ENCODE measurements around the gene SPP2. TPM values are rescaled to one million over a fixed set of nuclear protein-coding genes. Genes with fewer than 3 reads are reported as not detected.

Gene SPP2
- total RNA-seq, 1 experiment from 2014 or later = not detected

GRCh38 chr2:234107861-234108260, 57.4 kb downstream of the SPP2 start:
- no peak overlapping the region for H3K9ac ChIP-seq (ENCODE audit: low read length)
- no peaks in the 10 kb centered on the region for H3K36me3 ChIP-seq (ENCODE audit: insufficient read depth, low read length)

GRCh38 chr2:234109321-234109720, 58.8 kb downstream of the SPP2 start:
- Histone ChIP-seq H3K27ac (ENCODE audit: low read length) (no peak overlapping the region), H3K79me2 (ENCODE audit: low read length) (no peaks in the 10 kb centered on the region), H3K9me3 (ENCODE audit: low read length) (no peaks in the 10 kb centered on the region), H3K27me3 (ENCODE audit: low read length) (no peaks in the 10 kb centered on the region), H3K9ac (ENCODE audit: low read length) (no peak overlapping the region), H3K4me2 (ENCODE audit: low read depth, low read length, poor library complexity, severe bottlenecking) (no peak overlapping the region), H2AFZ (ENCODE audit: low read length) (no peak overlapping the region), H3K9me2 (replicated peaks; ENCODE audit: insufficient read depth, low read length) (no peaks in the 10 kb centered on the region), H3K36me3 (ENCODE audit: insufficient read depth, low read length) (no peaks in the 10 kb centered on the region), H3K4me1 (ENCODE audit: low read length) (no peaks in the 10 kb centered on the region), H4K20me1 (ENCODE audit: insufficient read depth, low read depth, low read length) (no peaks in the 10 kb centered on the region), H3K4me3 (ENCODE audit: low read length) (no peak overlapping the region)
- no peak for DNase-seq

More at GRCh38 chr2:234107861-234108260, 57.4 kb downstream of the SPP2 start:
- Histone ChIP-seq H3K4me3 (ENCODE audit: low read length) (no peak overlapping the region), H3K9me3 (ENCODE audit: low read length) (no peaks in the 10 kb centered on the region), H4K20me1 (ENCODE audit: insufficient read depth, low read depth, low read length) (no peaks in the 10 kb centered on the region), H3K9me2 (replicated peaks; ENCODE audit: insufficient read depth, low read length) (no peaks in the 10 kb centered on the region), H3K79me2 (ENCODE audit: low read length) (no peaks in the 10 kb centered on the region), H3K4me2 (ENCODE audit: low read depth, low read length, poor library complexity, severe bottlenecking) (no peak overlapping the region), H3K4me1 (ENCODE audit: low read length) (no peaks in the 10 kb centered on the region), H2AFZ (ENCODE audit: low read length) (no peak overlapping the region), H3K27me3 (ENCODE audit: low read length) (no peaks in the 10 kb centered on the region), H3K27ac (ENCODE audit: low read length) (no peak overlapping the region)
- no peak for DNase-seq

GRCh38 chr2:234110219-234110618, 59.7 kb downstream of the SPP2 start:
- Histone ChIP-seq H3K9ac (ENCODE audit: low read length) (no peak overlapping the region), H3K79me2 (ENCODE audit: low read length) (no peaks in the 10 kb centered on the region), H3K27me3 (ENCODE audit: low read length) (no peaks in the 10 kb centered on the region), H3K4me2 (ENCODE audit: low read depth, low read length, poor library complexity, severe bottlenecking) (no peak overlapping the region), H2AFZ (ENCODE audit: low read length) (no peak overlapping the region), H3K4me3 (ENCODE audit: low read length) (no peak overlapping the region), H3K9me3 (ENCODE audit: low read length) (no peaks in the 10 kb centered on the region), H3K36me3 (ENCODE audit: insufficient read depth, low read length) (no peaks in the 10 kb centered on the region), H3K4me1 (ENCODE audit: low read length) (no peaks in the 10 kb centered on the region), H3K27ac (ENCODE audit: low read length) (no peak overlapping the region), H3K9me2 (replicated peaks; ENCODE audit: insufficient read depth, low read length) (no peaks in the 10 kb centered on the region), H4K20me1 (ENCODE audit: insufficient read depth, low read depth, low read length) (no peaks in the 10 kb centered on the region)
- DNase-seq = no peak

- H3K27me3 ChIP-seq (ENCODE audit: low read length) = no peaks in the 10 kb centered on the region
- H3K4me1 ChIP-seq (ENCODE audit: low read length) = no peaks in the 10 kb centered on the region
- H3K36me3 ChIP-seq (ENCODE audit: insufficient read depth, low read length) = no peaks in the 10 kb centered on the region
- H3K9me3 ChIP-seq (ENCODE audit: low read length) = no peaks in the 10 kb centered on the region
- H3K9me2 ChIP-seq (replicated peaks; ENCODE audit: insufficient read depth, low read length) = no peaks in the 10 kb centered on the region
- no peak for DNase-seq
- H4K20me1 ChIP-seq (ENCODE audit: insufficient read depth, low read depth, low read length) = no peaks in the 10 kb centered on the region
- H2AFZ ChIP-seq (ENCODE audit: low read length) = no peak overlapping the region
- no peak overlapping the region for H3K9ac ChIP-seq (ENCODE audit: low read length)
- H3K4me3 ChIP-seq (ENCODE audit: low read length) = no peak overlapping the region
- no peak overlapping the region for H3K4me2 ChIP-seq (ENCODE audit: low read depth, low read length, poor library complexity, severe bottlenecking)
- no peak overlapping the region for H3K27ac ChIP-seq (ENCODE audit: low read length)
- H3K79me2 ChIP-seq (ENCODE audit: low read length) = no peaks in the 10 kb centered on the region
These were observed 61.0 kb downstream of the SPP2 start for GRCh38 chr2:234111523-234111922.

- Histone ChIP-seq H3K4me2 (ENCODE audit: low read depth, low read length, poor library complexity, severe bottlenecking) (no peak overlapping the region), H3K9me2 (replicated peaks; ENCODE audit: insufficient read depth, low read length) (no peaks in the 10 kb centered on the region), H2AFZ (ENCODE audit: low read length) (no peak overlapping the region), H4K20me1 (ENCODE audit: insufficient read depth, low read depth, low read length) (no peaks in the 10 kb centered on the region), H3K27ac (ENCODE audit: low read length) (no peak overlapping the region), H3K27me3 (ENCODE audit: low read length) (no peaks in the 10 kb centered on the region), H3K4me1 (ENCODE audit: low read length) (no peaks in the 10 kb centered on the region), H3K9me3 (ENCODE audit: low read length) (no peaks in the 10 kb centered on the region), H3K9ac (ENCODE audit: low read length) (no peak overlapping the region), H3K36me3 (ENCODE audit: insufficient read depth, low read length) (no peaks in the 10 kb centered on the region), H3K79me2 (ENCODE audit: low read length) (no peaks in the 10 kb centered on the region), H3K4me3 (ENCODE audit: low read length) (no peak overlapping the region)
- DNase-seq = no peak
These were observed 65.5 kb downstream of the SPP2 start for GRCh38 chr2:234116010-234116409.

GRCh38 chr2:234121999-234122398, 71.5 kb downstream of the SPP2 start:
- no peak overlapping the region for H3K27ac ChIP-seq (ENCODE audit: low read length)
- no peaks in the 10 kb centered on the region for H4K20me1 ChIP-seq (ENCODE audit: insufficient read depth, low read depth, low read length)
- H3K4me2 ChIP-seq (ENCODE audit: low read depth, low read length, poor library complexity, severe bottlenecking) = no peak overlapping the region
- no peak overlapping the region for H3K4me3 ChIP-seq (ENCODE audit: low read length)
- no peaks in the 10 kb centered on the region for H3K4me1 ChIP-seq (ENCODE audit: low read length)
- no peaks in the 10 kb centered on the region for H3K36me3 ChIP-seq (ENCODE audit: insufficient read depth, low read length)
- no peak for DNase-seq
- no peaks in the 10 kb centered on the region for H3K9me2 ChIP-seq (replicated peaks; ENCODE audit: insufficient read depth, low read length)
- H3K9ac ChIP-seq (ENCODE audit: low read length) = no peak overlapping the region
- no peaks in the 10 kb centered on the region for H3K79me2 ChIP-seq (ENCODE audit: low read length)
- no peak overlapping the region for H2AFZ ChIP-seq (ENCODE audit: low read length)
- H3K9me3 ChIP-seq (ENCODE audit: low read length) = no peaks in the 10 kb centered on the region
- H3K27me3 ChIP-seq (ENCODE audit: low read length) = no peaks in the 10 kb centered on the region

- no peak overlapping the region for H3K4me3 ChIP-seq (ENCODE audit: low read length)
- H4K20me1 ChIP-seq (ENCODE audit: insufficient read depth, low read depth, low read length) = no peaks in the 10 kb centered on the region
- no peak overlapping the region for H3K4me2 ChIP-seq (ENCODE audit: low read depth, low read length, poor library complexity, severe bottlenecking)
- no peaks in the 10 kb centered on the region for H3K79me2 ChIP-seq (ENCODE audit: low read length)
- H2AFZ ChIP-seq (ENCODE audit: low read length) = no peak overlapping the region
- H3K36me3 ChIP-seq (ENCODE audit: insufficient read depth, low read length) = no peaks in the 10 kb centered on the region
- no peaks in the 10 kb centered on the region for H3K27me3 ChIP-seq (ENCODE audit: low read length)
- DNase-seq = no peak
- H3K27ac ChIP-seq (ENCODE audit: low read length) = no peak overlapping the region
- no peaks in the 10 kb centered on the region for H3K9me3 ChIP-seq (ENCODE audit: low read length)
- no peaks in the 10 kb centered on the region for H3K9me2 ChIP-seq (replicated peaks; ENCODE audit: insufficient read depth, low read length)
- no peaks in the 10 kb centered on the region for H3K4me1 ChIP-seq (ENCODE audit: low read length)
- H3K9ac ChIP-seq (ENCODE audit: low read length) = no peak overlapping the region
These were observed 75.1 kb downstream of the SPP2 start for GRCh38 chr2:234125451-234126145.

- H3K36me3 ChIP-seq (ENCODE audit: insufficient read depth, low read length) = no peaks in the 10 kb centered on the region
- no peaks in the 10 kb centered on the region for H3K79me2 ChIP-seq (ENCODE audit: low read length)
- H2AFZ ChIP-seq (ENCODE audit: low read length) = no peak overlapping the region
- no peak overlapping the region for H3K4me2 ChIP-seq (ENCODE audit: low read depth, low read length, poor library complexity, severe bottlenecking)
- no peak for DNase-seq
- H3K9ac ChIP-seq (ENCODE audit: low read length) = no peak overlapping the region
- no peaks in the 10 kb centered on the region for H3K9me3 ChIP-seq (ENCODE audit: low read length)
- H3K4me1 ChIP-seq (ENCODE audit: low read length) = no peaks in the 10 kb centered on the region
- no peaks in the 10 kb centered on the region for H4K20me1 ChIP-seq (ENCODE audit: insufficient read depth, low read depth, low read length)
- H3K27me3 ChIP-seq (ENCODE audit: low read length) = no peaks in the 10 kb centered on the region
- H3K4me3 ChIP-seq (ENCODE audit: low read length) = no peak overlapping the region
- no peak overlapping the region for H3K27ac ChIP-seq (ENCODE audit: low read length)
- H3K9me2 ChIP-seq (replicated peaks; ENCODE audit: insufficient read depth, low read length) = no peaks in the 10 kb centered on the region
These were observed 75.6 kb downstream of the SPP2 start for GRCh38 chr2:234126146-234126470.

Data from Karpas-422 (cell line).